ENCODE measurements around the gene FOXO3B.
"Not testable (repeated sequence)": the region's sequence is repeated elsewhere in the genome, so short reads cannot be mapped to it uniquely, and the experiment has no call there.

GRCh38 chr17:18635773-18636172 is 46.3 kb downstream of the FOXO3B start:
- TF ChIP-seq CTCF (IDR thresholded peaks at IDR 0.05; ENCODE audit: low read depth, low read length, missing input control); ATF3 (IDR thresholded peaks at IDR 0.05); MAX (IDR thresholded peaks at IDR 0.05); HNF4A (conservative IDR thresholded peaks at IDR 0.05): not testable (repeated sequence)

Data from liver (tissue), 3 donors.